Sigmoid colon (tissue), 7 donors: ENCODE measurements around the gene OPN4. TPM values are rescaled to one million over a fixed set of nuclear protein-coding genes. Genes with fewer than 3 reads are reported as not detected.
A peak's percentile ranks its signal among the peaks of the same experiment; 100 is the strongest.

Source experiments
- DNase-seq: peaks from one replicate; pipeline ENCODE4 v3.0.0-alpha.2; 2019
- H3K27ac ChIP-seq, 4 donors: fragments of 200-600 bp; sonication (generic); one replicate each; pipeline ENCODE4 v1.5.1; 2016 to 2019; ENCODE audit warnings: mild to moderate bottlenecking in 1 of 4
- H3K27me3 ChIP-seq, 3 donors: fragments of 200-600 bp; sonication (generic); one replicate each; pipeline ENCODE4 v1.5.1; 2019; ENCODE audit warnings: mild to moderate bottlenecking in 1 of 3
- H3K36me3 ChIP-seq, 4 donors: fragments of 200-600 bp; sonication (generic); one replicate each; pipeline ENCODE4 v1.5.1; 2016 to 2019
- H3K4me1 ChIP-seq, 4 donors: fragments of 200-600 bp; sonication (generic); one replicate each; pipeline ENCODE4 v1.5.1; 2017 to 2019
- H3K4me3 ChIP-seq, 4 donors: fragments of 200-600 bp; sonication (generic); one replicate each; pipeline ENCODE4 v1.5.1; 2017 to 2019; ENCODE audit warnings: mild to moderate bottlenecking in 2 of 4, moderate library complexity in 1 of 4
- H3K9me3 ChIP-seq, 4 donors: fragments of 200-600 bp in 3 of 4; sonication (generic) in 3 of 4; one replicate each; pipeline versions ENCODE4 v1.5.1 to v1.6.1; 2013 to 2019
- CTCF ChIP-seq, 4 experiments: fragments of 450-650 bp in 3 of 4; fragments of 200-600 bp in 1 of 4; IDR thresholded peaks; one replicate each; pipeline ENCODE4 v1.5.1; 2016 to 2019; ENCODE audit warnings: antibody characterized with exemption in 4 of 4, mild to moderate bottlenecking in 3 of 4, moderate library complexity in 2 of 4
- EP300 ChIP-seq, 4 donors: sonication (generic); formaldehyde crosslinking; IDR thresholded peaks; one replicate each; pipeline ENCODE4 v1.6.1; 2017; ENCODE audit warnings: antibody characterized with exemption in 4 of 4
- POLR2A ChIP-seq, 2 donors: fragments of 450-650 bp; IDR thresholded peaks; one replicate each; pipeline ENCODE4 v1.6.1; 2016; ENCODE audit warnings: antibody characterized with exemption in 2 of 2, mild to moderate bottlenecking in 2 of 2, moderate library complexity in 2 of 2
- POLR2AphosphoS5 ChIP-seq, 4 donors: sonication (generic); formaldehyde crosslinking; IDR thresholded peaks; one replicate each; pipeline ENCODE4 v1.6.1; 2017; ENCODE audit warnings: antibody characterized with exemption in 4 of 4
- WGBS, 2 donors: extraction: QIAGEN DNeasy Blood & Tissue Kit; methylation state at CpG; one replicate each; pipeline ENCODE4 v1.1.7; 2013; 5-methylcytosine and 5-hydroxymethylcytosine counted together
- intact Hi-C: fragments of 100-400 bp; cut with DNase I; formaldehyde crosslinking; loops from one replicate; pipeline ENCODE4 v1.15.1; 2023
- polyA plus RNA-seq, 3 donors: library from polyadenylated mRNA; stranded (reverse); fragments of 200-250 nt; gene quantifications; one replicate each; pipeline ENCODE4 v1.2.3, GENCODE V29; 2013
- total RNA-seq, 4 donors: library from RNA; depleted of rRNA; stranded (reverse); fragments of >200 nt; gene quantifications; one replicate each; pipeline ENCODE4 v1.1.0, GENCODE V29; 2016
- donor health status: healthy with polysubstance abuse.
- donor health status: Bipolar disorder and iron deficiency.
- donor health status: healthy.

The OPN4 gene
- total and polyA plus RNA-seq, 7 donors = 0.04 TPM; not detected in 6

DNA sequence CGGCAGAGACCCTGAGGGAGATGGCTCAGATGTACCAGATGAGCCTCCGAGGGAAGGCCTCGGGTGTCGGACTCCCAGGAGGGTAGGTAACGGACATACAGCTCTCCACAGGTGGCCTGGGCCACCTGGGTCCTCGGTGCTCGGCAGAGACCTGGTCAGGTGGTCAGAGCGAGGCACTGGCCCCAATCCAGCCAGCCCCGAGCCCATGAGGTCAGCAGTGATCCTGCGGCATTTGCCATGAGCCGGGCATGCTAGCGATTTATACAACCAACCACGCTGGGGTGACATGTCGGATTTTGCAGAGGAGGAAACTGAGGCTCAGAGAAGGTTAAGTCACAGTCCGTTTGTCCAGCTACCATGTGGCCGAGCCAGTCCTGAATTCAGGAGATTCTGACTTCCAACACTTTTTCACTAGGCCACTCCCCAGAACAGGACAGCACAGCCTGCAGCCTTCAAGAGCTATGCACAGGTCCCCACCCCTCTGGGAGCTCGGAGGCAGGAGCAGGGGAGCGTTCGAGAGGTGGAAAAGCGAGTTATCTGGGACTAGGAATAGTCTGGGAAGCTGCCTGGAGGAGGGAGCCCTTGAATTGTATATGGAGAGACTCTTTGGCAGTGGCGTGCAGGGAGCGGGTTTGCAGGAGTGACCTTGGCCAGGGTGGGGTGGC lies 27.5 kb downstream of the OPN4 start:
- Histone ChIP-seq H3K9me3 (no peaks in the 10 kb centered on the region), H3K36me3 (peaks cover 0 to 14% (median 6%) of the 10 kb centered on the region in 4 donors), H3K4me3 (no peak overlapping the region), H3K4me1 (peaks cover 0 to 88% (median 69%) of the 10 kb centered on the region in 4 donors), H3K27me3 (no peaks in the 10 kb centered on the region), H3K27ac (peak overlapping the region; percentile 88 to 95 (median 92))
- intact Hi-C loops = loop anchor here (2.0 to 10.0 kb wide), 2 partner anchors 39 to 413 kb away; partner anchors contain the start of genes GLUD1 and SHLD2
- DNase-seq = no peak
- TF ChIP-seq EP300 (IDR thresholded peaks at IDR 0.05) = no peak
- no peak for TF ChIP-seq CTCF (IDR thresholded peaks at IDR 0.05)
- peak in 1 of 4 donors; percentile 8 for TF ChIP-seq POLR2AphosphoS5 (IDR thresholded peaks at IDR 0.05)
- WGBS, 2 donors = 87 to 91% methylated on average over 22 of the region's 22 CpGs

GRCh38 chr10:86682675-86683074 lies 28.3 kb downstream of the OPN4 start:
- Histone ChIP-seq H3K4me1 (peaks cover 0 to 88% (median 74%) of the 10 kb centered on the region in 4 donors), H3K27me3 (no peaks in the 10 kb centered on the region), H3K4me3 (no peak overlapping the region), H3K27ac (peak overlapping the region; percentile 88 to 95 (median 92)), H3K36me3 (peaks cover 0 to 14% (median 6%) of the 10 kb centered on the region in 4 donors), H3K9me3 (no peaks in the 10 kb centered on the region)
- TF ChIP-seq POLR2A (IDR thresholded peaks at IDR 0.05) (no peak), CTCF (IDR thresholded peaks at IDR 0.05) (no peak), EP300 (IDR thresholded peaks at IDR 0.05) (no peak), POLR2AphosphoS5 (IDR thresholded peaks at IDR 0.05) (no peak)
- 91 to 93% methylated on average over 2 of the region's 2 CpGs for WGBS, 2 donors
- no peak for DNase-seq
- intact Hi-C loops = loop anchor here (2.0 to 10.0 kb wide), 2 partner anchors 40 to 412 kb away; partner anchors contain the start of genes GLUD1 and SHLD2

DNA sequence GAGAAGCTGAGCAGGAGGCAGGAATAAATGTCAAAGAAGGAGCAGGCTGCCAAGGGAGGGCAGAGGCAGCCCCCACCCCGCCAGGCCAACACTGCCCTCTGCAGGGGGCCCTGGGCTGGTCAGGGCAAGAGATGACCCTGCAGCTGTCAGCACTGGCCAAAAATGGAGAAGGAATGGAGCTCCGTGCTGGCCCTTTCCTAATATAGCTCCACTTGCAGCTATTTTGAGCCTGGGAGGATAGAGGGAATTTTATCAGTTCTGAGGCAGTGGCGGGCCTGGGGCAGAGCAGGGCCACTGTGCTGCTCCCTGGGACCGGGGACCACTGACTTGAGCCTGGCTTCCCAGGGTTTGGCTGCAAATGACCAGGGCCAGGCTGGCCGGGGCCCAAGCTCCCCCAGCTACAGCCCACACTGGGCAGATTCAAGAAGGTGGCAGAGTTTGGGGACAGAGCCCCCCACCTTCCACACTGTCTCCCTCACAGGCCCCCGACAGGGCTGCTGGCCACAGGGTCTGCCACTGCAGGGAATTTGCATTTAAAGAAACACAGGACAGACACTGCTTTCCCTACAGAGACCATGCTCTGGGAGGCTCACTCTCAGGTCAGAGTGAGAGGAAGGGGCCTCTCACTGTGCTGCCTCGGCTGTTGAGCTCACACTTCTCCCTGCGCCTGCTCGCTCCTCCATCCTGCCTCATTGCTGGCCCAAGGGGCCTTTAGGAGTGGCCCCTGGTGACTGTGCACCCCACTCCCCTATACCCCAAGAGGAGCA lies 30.2 kb downstream of the OPN4 start:
- intact Hi-C loops = loop anchor here (10.0 kb wide), 1 partner anchor 410 kb away; the partner anchor contains the start of genes GLUD1 and SHLD2
- peak; percentile 84 for DNase-seq
- no peak overlapping the region for H3K4me3 ChIP-seq

DNA sequence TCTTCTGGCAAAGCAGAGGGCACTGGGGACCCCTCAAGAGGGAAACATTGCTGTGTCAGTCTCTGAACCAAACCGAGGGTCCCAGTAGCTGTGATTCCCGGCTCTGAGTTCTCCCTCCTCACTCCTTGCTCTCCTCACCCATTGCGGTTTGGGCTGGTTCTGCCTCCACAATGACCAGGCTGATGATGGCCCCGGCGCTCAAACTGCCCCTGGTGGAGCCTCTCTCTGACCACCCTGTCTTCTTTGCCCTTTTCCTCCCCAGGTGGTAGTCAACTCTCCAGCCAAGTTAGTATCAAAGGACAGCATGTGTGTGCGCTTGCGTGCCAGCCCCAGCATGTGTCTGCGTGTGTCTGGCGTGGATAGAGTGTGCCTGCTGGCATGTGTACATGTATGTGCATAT lies 31.1 kb downstream of the OPN4 start:
- intact Hi-C loops = loop anchor here (10.0 kb wide), 1 partner anchor 409 kb away; the partner anchor contains the start of genes GLUD1 and SHLD2
- no peak for TF ChIP-seq EP300 (IDR thresholded peaks at IDR 0.05)
- no peak for TF ChIP-seq POLR2A (IDR thresholded peaks at IDR 0.05)
- TF ChIP-seq POLR2AphosphoS5 (IDR thresholded peaks at IDR 0.05) = no peak
- TF ChIP-seq CTCF (IDR thresholded peaks at IDR 0.05) = no peak

More for the DNA sequence above, 30.2 kb downstream of the OPN4 start:
- no peaks in the 10 kb centered on the region for H3K9me3 ChIP-seq
- WGBS, 2 donors = 65 to 69% methylated on average over 9 of the region's 9 CpGs
- H3K27me3 ChIP-seq = no peaks in the 10 kb centered on the region
- H3K27ac ChIP-seq = peak overlapping the region; percentile 88 to 95 (median 92)
- H3K36me3 ChIP-seq = peaks cover 0 to 13% (median 5%) of the 10 kb centered on the region in 4 donors
- peaks cover 0 to 99% (median 87%) of the 10 kb centered on the region in 4 donors for H3K4me1 ChIP-seq
- peak; percentile 19 to 60 (median 33) for TF ChIP-seq CTCF (IDR thresholded peaks at IDR 0.05)
- peak in 3 of 4 donors; percentile 48 to 55 (median 51) for TF ChIP-seq POLR2AphosphoS5 (IDR thresholded peaks at IDR 0.05)
- no peak for TF ChIP-seq EP300 (IDR thresholded peaks at IDR 0.05)

More for the DNA sequence above, 31.1 kb downstream of the OPN4 start:
- no peak for DNase-seq
- Histone ChIP-seq H3K36me3 (peaks cover 0 to 13% (median 5%) of the 10 kb centered on the region in 4 donors), H3K9me3 (no peaks in the 10 kb centered on the region), H3K4me3 (no peak overlapping the region), H3K27ac (peak overlapping the region; percentile 88 to 95 (median 92)), H3K27me3 (no peaks in the 10 kb centered on the region), H3K4me1 (peaks cover 0 to 100% (median 85%) of the 10 kb centered on the region in 4 donors)
- WGBS, 2 donors = 90 to 94% methylated on average over 9 of the region's 9 CpGs
